ENCODE measurements around the gene TESK1. TPM values are rescaled to one million over a fixed set of nuclear protein-coding genes. Genes with fewer than 3 reads are reported as not detected.
"Not testable (repeated sequence)": the region's sequence is repeated elsewhere in the genome, so short reads cannot be mapped to it uniquely, and the experiment has no call there.

The TESK1 gene
- total RNA-seq, 1 donor from 2014 or later, result 5.2 TPM

GRCh38 chr9:35594471-35594870, 10.6 kb upstream of the TESK1 start:
- no peaks in the 10 kb centered on the region for H3K79me2 ChIP-seq (ENCODE audit: low read depth)
- Mint-ChIP-seq H3K36me3 (peaks cover 8% of the 10 kb centered on the region), H3K4me1 (no peaks in the 10 kb centered on the region), H3K27ac (no peak overlapping the region), H3K27me3 (ENCODE audit: insufficient read depth, low read depth) (peaks cover 4% of the 10 kb centered on the region), H3K9me3 (peaks cover 24% of the 10 kb centered on the region), H3K4me3 (no peak overlapping the region)
- no peaks in the 10 kb centered on the region for H4K20me1 ChIP-seq (ENCODE audit: low read depth)
- H3K4me3 ChIP-seq, result no peak overlapping the region
- no peaks in the 10 kb centered on the region for H3F3A ChIP-seq (ENCODE audit: low read depth)
- no peak overlapping the region for H2AFZ ChIP-seq (replicated peaks)
- no peak overlapping the region for H3K27ac ChIP-seq
- TF ChIP-seq EZH2phosphoT487 (IDR thresholded peaks at IDR 0.05), result no peak
- TF ChIP-seq CTCF (IDR thresholded peaks at IDR 0.05), result no peak
- no peak for TF ChIP-seq EZH2 (IDR thresholded peaks at IDR 0.05)
- no peaks in the 10 kb centered on the region for H3K27me3 ChIP-seq
- no peaks in the 10 kb centered on the region for H3K9me3 ChIP-seq (ENCODE audit: low read depth)
- no peak overlapping the region for H3K4me2 ChIP-seq
- H3K4me1 ChIP-seq, result no peaks in the 10 kb centered on the region
- no peak for DNase-seq (ENCODE audit: low spot score)
- H3K36me3 ChIP-seq, result no peaks in the 10 kb centered on the region
- H3K9ac ChIP-seq, result no peak overlapping the region

- not testable (repeated sequence) for H3K4me1 Mint-ChIP-seq; H3K27me3 ChIP-seq; H3K27ac Mint-ChIP-seq; H3K4me1 ChIP-seq; H3K27me3 Mint-ChIP-seq (ENCODE audit: insufficient read depth, low read depth); H3F3A ChIP-seq (ENCODE audit: low read depth); H3K79me2 ChIP-seq (ENCODE audit: low read depth); DNase-seq (ENCODE audit: low spot score); H3K4me3 ChIP-seq; H3K36me3 Mint-ChIP-seq; H2AFZ ChIP-seq (replicated peaks); H3K4me3 Mint-ChIP-seq; H3K9ac ChIP-seq; H3K27ac ChIP-seq; H3K9me3 ChIP-seq (ENCODE audit: low read depth); H3K36me3 ChIP-seq; H4K20me1 ChIP-seq (ENCODE audit: low read depth); H3K4me2 ChIP-seq
- peaks cover 22% of the 10 kb centered on the region for H3K9me3 Mint-ChIP-seq
These were observed 8.2 kb upstream of the TESK1 start for GRCh38 chr9:35596907-35597306.

- Histone ChIP-seq H3F3A (ENCODE audit: low read depth) (peaks cover 6% of the 10 kb centered on the region), H3K27me3 (no peaks in the 10 kb centered on the region), H3K79me2 (ENCODE audit: low read depth) (no peaks in the 10 kb centered on the region), H3K9ac (no peak overlapping the region), H3K27ac (no peak overlapping the region), H3K4me1 (peaks cover 6% of the 10 kb centered on the region), H4K20me1 (ENCODE audit: low read depth) (no peaks in the 10 kb centered on the region), H3K4me3 (no peak overlapping the region), H3K36me3 (no peaks in the 10 kb centered on the region), H2AFZ (replicated peaks) (no peak overlapping the region), H3K4me2 (no peak overlapping the region), H3K9me3 (ENCODE audit: low read depth) (no peaks in the 10 kb centered on the region)
- H3K4me1 Mint-ChIP-seq, result peaks cover 6% of the 10 kb centered on the region
- peaks cover 2% of the 10 kb centered on the region for H3K27me3 Mint-ChIP-seq (ENCODE audit: insufficient read depth, low read depth)
- no peak overlapping the region for H3K4me3 Mint-ChIP-seq
- H3K9me3 Mint-ChIP-seq, result peaks cover 5% of the 10 kb centered on the region
- DNase-seq (ENCODE audit: low spot score), result no peak
- H3K27ac Mint-ChIP-seq, result peak overlapping the region; percentile 60
- peaks cover 3% of the 10 kb centered on the region for H3K36me3 Mint-ChIP-seq
- TF ChIP-seq EZH2phosphoT487 (IDR thresholded peaks at IDR 0.05), result no peak
- TF ChIP-seq CTCF (IDR thresholded peaks at IDR 0.05), result no peak
- TF ChIP-seq EZH2 (IDR thresholded peaks at IDR 0.05), result no peak
These were observed 6.0 kb upstream of the TESK1 start for GRCh38 chr9:35598866-35599590.

- peak; percentile 33 for DNase-seq (ENCODE audit: low spot score)
- peaks cover 3% of the 10 kb centered on the region for H3K27me3 Mint-ChIP-seq (ENCODE audit: insufficient read depth, low read depth)
- H3K9me3 Mint-ChIP-seq, result no peaks in the 10 kb centered on the region
- H3K4me3 ChIP-seq, result no peak overlapping the region
- H4K20me1 ChIP-seq (ENCODE audit: low read depth), result no peaks in the 10 kb centered on the region
- TF ChIP-seq EZH2phosphoT487 (IDR thresholded peaks at IDR 0.05) (no peak), CTCF (IDR thresholded peaks at IDR 0.05) (peak; percentile 7)
- no peak overlapping the region for H3K9ac ChIP-seq
- H3K4me3 Mint-ChIP-seq, result no peak overlapping the region
- H3K27me3 ChIP-seq, result no peaks in the 10 kb centered on the region
- H2AFZ ChIP-seq (replicated peaks), result no peak overlapping the region
- H3K79me2 ChIP-seq (ENCODE audit: low read depth), result no peaks in the 10 kb centered on the region
- no peaks in the 10 kb centered on the region for H3K36me3 Mint-ChIP-seq
- H3K36me3 ChIP-seq, result no peaks in the 10 kb centered on the region
- peaks cover 11% of the 10 kb centered on the region for H3K4me1 Mint-ChIP-seq
- H3K27ac ChIP-seq, result no peak overlapping the region
- no peak overlapping the region for H3K4me2 ChIP-seq
- H3K4me1 ChIP-seq, result peaks cover 6% of the 10 kb centered on the region
- H3F3A ChIP-seq (ENCODE audit: low read depth), result peaks cover 14% of the 10 kb centered on the region
- H3K9me3 ChIP-seq (ENCODE audit: low read depth), result no peaks in the 10 kb centered on the region
- H3K27ac Mint-ChIP-seq, result no peak overlapping the region
These were observed 5.1 kb upstream of the TESK1 start for GRCh38 chr9:35599763-35600604.

Measured in neural progenitor cell (in vitro differentiated cells).